ENCODE data around the gene BDKRB1.
"Not testable (repeated sequence)": the region's sequence is repeated elsewhere in the genome, so short reads cannot be mapped to it uniquely, and the experiment has no call there.

The BDKRB1 gene

DNA sequence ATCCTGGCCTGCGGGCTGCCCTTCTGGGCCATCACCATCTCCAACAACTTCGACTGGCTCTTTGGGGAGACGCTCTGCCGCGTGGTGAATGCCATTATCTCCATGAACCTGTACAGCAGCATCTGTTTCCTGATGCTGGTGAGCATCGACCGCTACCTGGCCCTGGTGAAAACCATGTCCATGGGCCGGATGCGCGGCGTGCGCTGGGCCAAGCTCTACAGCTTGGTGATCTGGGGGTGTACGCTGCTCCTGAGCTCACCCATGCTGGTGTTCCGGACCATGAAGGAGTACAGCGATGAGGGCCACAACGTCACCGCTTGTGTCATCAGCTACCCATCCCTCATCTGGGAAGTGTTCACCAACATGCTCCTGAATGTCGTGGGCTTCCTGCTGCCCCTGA, 15.4 kb upstream of the BDKRB1 start:
- H3K4me3 ChIP-seq (replicated peaks in 1 of 2; ENCODE audit: low read depth in 2 of 2, low read length in 2 of 2), result no peak overlapping the region
- TF ChIP-seq, protein P1, sequence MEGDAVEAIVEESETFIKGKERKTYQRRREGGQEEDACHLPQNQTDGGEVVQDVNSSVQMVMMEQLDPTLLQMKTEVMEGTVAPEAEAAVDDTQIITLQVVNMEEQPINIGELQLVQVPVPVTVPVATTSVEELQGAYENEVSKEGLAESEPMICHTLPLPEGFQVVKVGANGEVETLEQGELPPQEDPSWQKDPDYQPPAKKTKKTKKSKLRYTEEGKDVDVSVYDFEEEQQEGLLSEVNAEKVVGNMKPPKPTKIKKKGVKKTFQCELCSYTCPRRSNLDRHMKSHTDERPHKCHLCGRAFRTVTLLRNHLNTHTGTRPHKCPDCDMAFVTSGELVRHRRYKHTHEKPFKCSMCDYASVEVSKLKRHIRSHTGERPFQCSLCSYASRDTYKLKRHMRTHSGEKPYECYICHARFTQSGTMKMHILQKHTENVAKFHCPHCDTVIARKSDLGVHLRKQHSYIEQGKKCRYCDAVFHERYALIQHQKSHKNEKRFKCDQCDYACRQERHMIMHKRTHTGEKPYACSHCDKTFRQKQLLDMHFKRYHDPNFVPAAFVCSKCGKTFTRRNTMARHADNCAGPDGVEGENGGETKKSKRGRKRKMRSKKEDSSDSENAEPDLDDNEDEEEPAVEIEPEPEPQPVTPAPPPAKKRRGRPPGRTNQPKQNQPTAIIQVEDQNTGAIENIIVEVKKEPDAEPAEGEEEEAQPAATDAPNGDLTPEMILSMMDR (IDR thresholded peaks at IDR 0.05; ENCODE audit: low read depth, low read length), result no peak
- DNase-seq (ENCODE audit: low read depth in 2 of 2), result no peak

DNA sequence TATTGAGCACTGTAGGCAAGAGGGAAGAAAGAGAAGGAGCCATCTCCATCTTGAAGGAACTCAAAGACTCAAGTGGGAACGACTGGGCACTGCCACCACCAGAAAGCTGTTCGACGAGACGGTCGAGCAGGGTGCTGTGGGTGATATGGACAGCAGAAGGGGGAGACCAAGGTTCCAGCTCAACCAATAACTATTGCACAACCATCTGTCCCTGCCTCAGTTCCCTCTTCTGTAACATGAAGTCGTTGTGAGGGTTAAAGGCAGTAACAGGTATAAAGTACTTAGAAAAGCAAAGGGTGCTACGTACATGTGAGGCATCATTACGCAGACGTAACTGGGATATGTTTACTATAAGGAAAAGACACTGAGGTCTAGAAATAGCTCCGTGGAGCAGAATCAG, 13.9 kb upstream of the BDKRB1 start:
- no peak for DNase-seq (ENCODE audit: low read depth in 2 of 2)
- TF ChIP-seq, protein P1 (IDR thresholded peaks at IDR 0.05; ENCODE audit: low read depth, low read length), result no peak
- H3K4me3 ChIP-seq (replicated peaks in 1 of 2; ENCODE audit: low read depth in 2 of 2, low read length in 2 of 2), result no peak overlapping the region

DNA sequence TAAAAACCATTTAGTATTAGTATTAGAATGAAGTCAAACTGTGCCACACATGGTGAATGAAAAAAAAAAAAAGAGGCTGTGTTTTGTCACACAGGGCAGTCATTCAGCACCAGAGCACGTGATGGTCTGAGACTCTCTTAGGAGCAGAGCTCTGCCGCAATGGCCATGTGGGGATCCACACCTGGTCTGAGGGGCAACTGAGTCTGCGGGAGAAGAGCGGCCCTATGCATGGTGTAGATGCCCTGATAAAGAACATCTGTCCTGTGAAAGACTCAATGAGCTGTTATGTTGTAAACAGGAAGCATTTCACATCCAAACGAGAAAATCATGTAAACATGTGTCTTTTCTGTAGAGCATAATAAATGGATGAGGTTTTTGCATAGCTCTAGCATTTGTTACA, 12.2 kb upstream of the BDKRB1 start:
- no peak for DNase-seq (ENCODE audit: low read depth in 2 of 2)
- H3K4me3 ChIP-seq (replicated peaks in 1 of 2; ENCODE audit: low read depth in 2 of 2, low read length in 2 of 2), result no peak overlapping the region
- TF ChIP-seq, protein P1 (IDR thresholded peaks at IDR 0.05; ENCODE audit: low read depth, low read length), result no peak

DNA sequence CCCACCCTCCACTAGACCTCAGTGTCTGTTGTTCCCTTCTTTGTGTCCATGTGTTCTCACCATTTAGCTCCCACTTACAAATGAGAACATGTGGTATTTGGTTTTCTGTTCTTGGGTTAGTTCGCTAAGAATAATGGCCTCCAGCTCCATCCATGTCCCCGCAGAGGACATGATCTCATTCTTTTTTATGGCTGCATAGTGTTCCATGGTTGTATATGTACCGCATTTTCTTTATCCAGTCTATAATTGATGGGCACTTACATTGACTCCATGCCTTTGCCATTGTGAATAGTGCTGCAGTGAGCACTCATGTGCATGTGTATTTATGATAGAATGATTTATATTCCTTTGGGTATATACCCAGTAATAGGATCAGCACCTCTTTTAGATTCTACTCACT, 10.9 kb upstream of the BDKRB1 start:
- DNase-seq (ENCODE audit: low read depth in 2 of 2); H3K4me3 ChIP-seq (replicated peaks in 1 of 2; ENCODE audit: low read depth in 2 of 2, low read length in 2 of 2): not testable (repeated sequence)

DNA sequence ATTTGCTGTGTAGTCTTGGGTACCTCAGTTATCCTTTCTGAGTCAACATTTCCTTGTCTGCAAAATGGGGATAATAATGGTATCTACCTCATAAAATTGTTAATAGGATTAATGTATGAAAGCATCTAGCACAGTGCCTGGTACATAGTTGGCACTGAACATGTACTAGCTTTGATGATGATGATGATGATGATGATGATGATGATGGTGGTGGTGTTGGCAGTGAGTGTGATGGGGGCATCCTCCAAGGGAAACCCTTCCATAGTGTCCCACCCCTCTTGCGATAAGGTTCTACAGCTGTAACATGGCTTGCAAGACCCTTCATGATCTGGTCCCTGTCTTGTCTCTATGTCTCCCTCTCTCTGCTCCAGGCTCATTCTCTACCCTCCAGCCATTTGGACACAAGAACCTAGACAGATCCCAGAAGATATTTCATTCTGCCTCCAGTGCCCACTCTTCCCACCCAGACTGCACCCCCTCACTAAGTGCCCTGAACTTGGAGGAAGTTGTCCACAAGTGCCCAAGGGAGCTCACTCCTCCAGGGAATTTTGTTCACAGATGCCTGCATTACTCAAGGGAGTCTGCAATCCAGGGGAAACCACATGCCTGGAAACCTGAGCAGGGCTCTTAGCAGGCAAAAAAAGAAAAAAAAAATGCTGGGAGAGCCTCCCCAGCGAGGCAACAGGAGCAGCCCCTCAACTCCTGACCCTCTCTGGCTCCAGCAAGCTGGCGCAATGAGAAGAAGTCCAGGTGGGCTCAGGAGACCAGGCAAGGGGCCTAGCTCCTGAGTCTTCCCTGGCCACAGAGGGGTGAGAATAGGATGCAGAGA, 10.1 kb upstream of the BDKRB1 start:
- DNase-seq (ENCODE audit: low read depth in 2 of 2), result peak in 1 of 2 donors; percentile 80
- TF ChIP-seq, protein P1 (IDR thresholded peaks at IDR 0.05; ENCODE audit: low read depth, low read length), result no peak

DNA sequence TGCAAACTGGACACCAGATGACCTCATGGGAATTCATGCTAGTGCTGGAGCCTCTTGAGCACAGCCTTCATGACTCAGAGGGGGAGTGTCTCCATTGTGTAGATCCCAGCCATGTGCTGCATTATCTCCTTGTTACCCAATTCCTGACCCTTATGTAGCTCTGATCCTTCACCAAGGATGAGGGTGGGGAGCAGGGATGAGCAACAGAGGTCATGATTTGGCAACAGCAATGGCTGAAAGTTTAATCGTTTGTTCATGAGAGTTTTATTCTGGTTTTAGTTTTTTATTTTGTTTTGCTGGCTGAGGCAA, 9.5 kb upstream of the BDKRB1 start:
- H3K4me3 ChIP-seq (replicated peaks in 1 of 2; ENCODE audit: low read depth in 2 of 2, low read length in 2 of 2), result no peak overlapping the region
- peak; percentile 93 to 97 for DNase-seq (ENCODE audit: low read depth in 2 of 2)
- TF ChIP-seq, protein P1 (IDR thresholded peaks at IDR 0.05; ENCODE audit: low read depth, low read length), result no peak

More for the DNA sequence above, 10.1 kb upstream of the BDKRB1 start:
- no peak overlapping the region for H3K4me3 ChIP-seq (replicated peaks in 1 of 2; ENCODE audit: low read depth in 2 of 2, low read length in 2 of 2)

DNA sequence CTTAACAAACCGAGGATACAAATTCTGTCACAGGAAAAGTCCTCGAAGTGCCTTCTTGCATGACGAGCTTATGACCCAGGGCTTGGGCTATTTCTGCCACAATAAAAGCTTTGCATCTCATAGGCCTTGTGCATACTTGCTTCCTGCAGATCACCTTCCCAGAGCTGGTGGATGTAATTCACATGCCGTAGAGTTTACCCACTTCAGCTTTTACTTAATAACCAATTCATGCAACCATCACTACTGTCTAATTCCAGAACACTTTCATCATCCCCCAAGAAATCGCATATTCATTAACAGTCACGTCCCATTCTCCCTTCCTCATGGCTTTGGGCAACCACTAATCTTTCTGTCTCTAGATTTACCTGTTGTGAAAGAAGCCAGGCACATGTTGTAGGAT, 9.0 kb upstream of the BDKRB1 start:
- no peak for DNase-seq (ENCODE audit: low read depth in 2 of 2)
- TF ChIP-seq, protein P1 (IDR thresholded peaks at IDR 0.05; ENCODE audit: low read depth, low read length), result no peak
- no peak overlapping the region for H3K4me3 ChIP-seq (replicated peaks in 1 of 2; ENCODE audit: low read depth in 2 of 2, low read length in 2 of 2)

Measured in cardiac fibroblast (primary cell).